CD4-positive, alpha-beta T cell (primary cell): Measurements from ENCODE around the gene PTPN21. TPM values are rescaled to one million over a fixed set of nuclear protein-coding genes. Genes with fewer than 3 reads are reported as not detected.

Experiments used
- ATAC-seq: fragments of 200-7000 bp; cut with Tn5 transposase; one replicate; pipeline ENCODE4 v1.10.0; 2022; ENCODE audit warnings: mild to moderate bottlenecking; ENCODE audit not compliant: poor library complexity
- CTCF ChIA-PET: fragments of 350-600 bp; sonication (Branson Sonifier 250); formaldehyde crosslinking; loops from one replicate; lab custom pipeline; 2021; ENCODE audit warnings: antibody characterized with exemption, inconsistent platforms; lab: Charles Lee
- POLR2A ChIA-PET: fragments of 350-600 bp; sonication (Branson Sonifier 250); formaldehyde crosslinking; loops from one replicate; lab custom pipeline; 2021; ENCODE audit warnings: antibody characterized with exemption, inconsistent platforms; lab: Charles Lee
- DNase-seq, 14 experiments: peaks; one replicate each; pipeline ENCODE4 v3.0.0-alpha.2; 2013 to 2020; ENCODE audit warnings: mixed read lengths in 2 of 14
- H3K27ac ChIP-seq, 2 donors: one replicate each; pipeline versions ENCODE4 v1.5.1 to v1.7.0; 2013; ENCODE audit warnings: low read length in 2 of 2, low read depth in 1 of 2, mild to moderate bottlenecking in 1 of 2
- H3K27me3 ChIP-seq, 2 experiments: 1 replicate in 1 of 2; 2 replicates in 1 of 2; pipeline versions ENCODE4 v1.6.1 to v1.7.0; 2013; ENCODE audit warnings: low read length in 2 of 2, control low read depth in 1 of 2, mild to moderate bottlenecking in 1 of 2, moderate library complexity in 1 of 2; ENCODE audit not compliant: insufficient read depth in 2 of 2, control insufficient read depth in 1 of 2
- H3K36me3 ChIP-seq: one replicate; pipeline ENCODE4 v1.6.1; 2013; ENCODE audit warnings: low read length, control low read depth; ENCODE audit not compliant: insufficient read depth
- H3K4me1 ChIP-seq: one replicate; pipeline ENCODE4 v1.6.1; 2013; ENCODE audit warnings: low read length, control low read depth; ENCODE audit not compliant: insufficient read depth
- H3K4me3 ChIP-seq: one replicate; pipeline ENCODE4 v1.5.1; 2013; ENCODE audit warnings: mild to moderate bottlenecking, low read length, moderate library complexity
- H3K9me3 ChIP-seq, 2 experiments: 1 replicate in 1 of 2; 2 replicates in 1 of 2; pipeline versions ENCODE4 v1.6.1 to v1.7.0; 2013; ENCODE audit warnings: low read length in 2 of 2, mild to moderate bottlenecking in 2 of 2, control low read depth in 1 of 2, moderate library complexity in 1 of 2; ENCODE audit not compliant: control insufficient read depth in 1 of 2, insufficient read depth in 1 of 2
- H3K27ac Mint-ChIP-seq: one replicate; pipeline ENCODE4 v1.8.0; 2020; ENCODE audit warnings: mixed read lengths
- H3K27me3 Mint-ChIP-seq: one replicate; pipeline ENCODE4 v1.8.0; 2021; ENCODE audit warnings: mixed read lengths
- H3K36me3 Mint-ChIP-seq: one replicate; pipeline ENCODE4 v1.8.0; 2021; ENCODE audit warnings: low read depth, mixed read lengths
- H3K4me1 Mint-ChIP-seq: one replicate; pipeline ENCODE4 v1.8.0; 2021; ENCODE audit warnings: low read depth, mixed read lengths
- H3K4me3 Mint-ChIP-seq: one replicate; pipeline ENCODE4 v1.8.0; 2020; ENCODE audit warnings: mild to moderate bottlenecking, mixed read lengths
- H3K9me3 Mint-ChIP-seq: one replicate; pipeline ENCODE4 v1.8.0; 2020; ENCODE audit warnings: mixed read lengths
- CTCF ChIP-seq: fragments of 200-600 bp; IDR thresholded peaks from one replicate; pipeline ENCODE4 v1.8.0; 2022; ENCODE audit warnings: antibody characterized with exemption, mild to moderate bottlenecking
- intact Hi-C, 2 experiments: fragments of 100-400 bp; cut with DNase I in 1 of 2; cut with micrococcal nuclease in 1 of 2; formaldehyde crosslinking; loops; one replicate each; pipeline versions ENCODE4 v1.15.1 to v1.9.0; 2023 to 2025; cut with DNase I, micrococcal nuclease
- total RNA-seq, 174 experiments: library from RNA in 2 of 174; stranded (reverse) in 2 of 174; gene quantifications; one replicate each; pipeline ENCODE4 v1.2.3 and lab custom pipeline; 2021 to 2026

PTPN21 gene
- total RNA-seq, 2 experiments from 2014 or later = not detected

GRCh38 chr14:88550078-88550477, 4.7 kb downstream of the PTPN21 start:
- ChIA-PET POLR2A (no interaction called here), CTCF (no interaction called here)
- no peak overlapping the region for H3K4me3 ChIP-seq
- H3K36me3 Mint-ChIP-seq = no peaks in the 10 kb centered on the region
- peaks cover 21% of the 10 kb centered on the region for H3K4me1 ChIP-seq
- peaks cover 25 to 38% of the 10 kb centered on the region in 2 experiments for H3K27me3 ChIP-seq
- peaks cover 57% of the 10 kb centered on the region for H3K27me3 Mint-ChIP-seq
- H3K9me3 ChIP-seq = peaks cover 0 to 12% of the 10 kb centered on the region in 2 experiments
- H3K9me3 Mint-ChIP-seq = no peaks in the 10 kb centered on the region
- no peak for TF ChIP-seq CTCF
- intact Hi-C loops = loop anchor here in 1 of 2 experiments (10.0 kb wide), 2 partner anchors 275 to 605 kb away; partner anchors contain the start of gene TTC8
- no peaks in the 10 kb centered on the region for H3K36me3 ChIP-seq
- H3K4me3 Mint-ChIP-seq = no peak overlapping the region
- ATAC-seq = no peak
- H3K27ac ChIP-seq = no peak overlapping the region
- H3K4me1 Mint-ChIP-seq = peaks cover 22% of the 10 kb centered on the region
- no peak overlapping the region for H3K27ac Mint-ChIP-seq
- no peak for DNase-seq

GRCh38 chr14:88547386-88547780, 7.4 kb downstream of the PTPN21 start:
- Histone ChIP-seq H3K4me1 (peaks cover 12% of the 10 kb centered on the region), H3K36me3 (no peaks in the 10 kb centered on the region), H3K4me3 (no peak overlapping the region), H3K27me3 (peaks cover 16 to 17% of the 10 kb centered on the region in 2 experiments), H3K27ac (no peak overlapping the region), H3K9me3 (peaks cover 0 to 12% of the 10 kb centered on the region in 2 experiments)
- H3K4me1 Mint-ChIP-seq = peaks cover 11% of the 10 kb centered on the region
- peaks cover 33% of the 10 kb centered on the region for H3K27me3 Mint-ChIP-seq
- intact Hi-C loops = no loop called here
- H3K9me3 Mint-ChIP-seq = no peaks in the 10 kb centered on the region
- no peaks in the 10 kb centered on the region for H3K36me3 Mint-ChIP-seq
- DNase-seq (no peak), ATAC-seq (no peak)
- no peak overlapping the region for H3K27ac Mint-ChIP-seq
- H3K4me3 Mint-ChIP-seq = no peak overlapping the region
- ChIA-PET POLR2A (no interaction called here), CTCF (no interaction called here)
- TF ChIP-seq CTCF = no peak

DNA sequence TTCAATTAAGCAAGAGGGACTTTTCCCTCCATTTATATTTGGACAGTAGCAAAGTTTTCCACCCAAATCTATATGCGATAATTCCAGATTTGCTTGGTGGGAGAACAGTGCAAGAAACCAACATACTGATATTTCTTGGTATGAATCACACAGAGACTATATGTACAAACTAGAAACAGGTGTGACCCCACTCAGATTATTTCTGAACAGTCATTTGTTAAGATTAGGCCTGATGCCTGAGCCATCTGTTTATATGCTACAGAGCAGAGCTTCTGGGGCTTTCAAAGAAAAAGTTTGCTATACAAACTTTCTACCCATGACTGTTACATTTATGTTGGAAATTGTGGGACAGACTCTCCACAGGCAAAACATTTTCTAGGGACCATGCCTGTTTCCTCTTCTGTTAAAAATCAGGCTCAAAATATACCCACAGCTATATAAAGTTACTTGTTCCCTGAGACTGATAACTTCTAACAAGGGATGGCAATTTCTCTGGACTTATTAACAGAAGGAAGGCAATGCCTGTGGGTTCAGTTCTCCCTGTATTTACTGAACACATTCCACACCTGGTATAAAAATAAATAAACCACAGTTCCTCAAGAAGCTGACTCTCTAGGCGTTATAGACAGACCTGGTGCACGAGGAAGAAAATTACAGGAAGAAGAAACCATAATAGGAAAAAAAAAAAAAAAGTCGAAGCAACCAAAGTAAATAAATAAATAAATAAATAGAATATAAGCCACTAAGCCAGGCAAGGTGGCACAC, 8.0 kb downstream of the PTPN21 start:
- no peaks in the 10 kb centered on the region for H3K36me3 Mint-ChIP-seq
- H3K36me3 ChIP-seq = no peaks in the 10 kb centered on the region
- TF ChIP-seq CTCF = no peak

More for the DNA sequence above, 8.0 kb downstream of the PTPN21 start:
- Histone ChIP-seq H3K9me3 (peaks cover 0 to 8% of the 10 kb centered on the region in 2 experiments), H3K27me3 (peaks cover 10 to 11% of the 10 kb centered on the region in 2 experiments), H3K27ac (no peak overlapping the region), H3K4me3 (no peak overlapping the region), H3K4me1 (peaks cover 8% of the 10 kb centered on the region)
- DNase-seq (no peak), ATAC-seq (no peak)
- H3K9me3 Mint-ChIP-seq = no peaks in the 10 kb centered on the region
- ChIA-PET CTCF (no interaction called here), POLR2A (no interaction called here)
- H3K27ac Mint-ChIP-seq = no peak overlapping the region
- H3K4me1 Mint-ChIP-seq = peaks cover 5% of the 10 kb centered on the region
- peaks cover 32% of the 10 kb centered on the region for H3K27me3 Mint-ChIP-seq
- H3K4me3 Mint-ChIP-seq = no peak overlapping the region
- intact Hi-C loops = no loop called here
